Measurements from ENCODE around the gene PSTPIP2. TPM values are rescaled to one million over a fixed set of nuclear protein-coding genes. Genes with fewer than 3 reads are reported as not detected.
"Not testable (repeated sequence)": the region's sequence is repeated elsewhere in the genome, so short reads cannot be mapped to it uniquely, and the experiment has no call there.

The PSTPIP2 gene
- polyA plus RNA-seq, 4 donors = 2.0 to 13.3 (median 4.2) TPM

DNA sequence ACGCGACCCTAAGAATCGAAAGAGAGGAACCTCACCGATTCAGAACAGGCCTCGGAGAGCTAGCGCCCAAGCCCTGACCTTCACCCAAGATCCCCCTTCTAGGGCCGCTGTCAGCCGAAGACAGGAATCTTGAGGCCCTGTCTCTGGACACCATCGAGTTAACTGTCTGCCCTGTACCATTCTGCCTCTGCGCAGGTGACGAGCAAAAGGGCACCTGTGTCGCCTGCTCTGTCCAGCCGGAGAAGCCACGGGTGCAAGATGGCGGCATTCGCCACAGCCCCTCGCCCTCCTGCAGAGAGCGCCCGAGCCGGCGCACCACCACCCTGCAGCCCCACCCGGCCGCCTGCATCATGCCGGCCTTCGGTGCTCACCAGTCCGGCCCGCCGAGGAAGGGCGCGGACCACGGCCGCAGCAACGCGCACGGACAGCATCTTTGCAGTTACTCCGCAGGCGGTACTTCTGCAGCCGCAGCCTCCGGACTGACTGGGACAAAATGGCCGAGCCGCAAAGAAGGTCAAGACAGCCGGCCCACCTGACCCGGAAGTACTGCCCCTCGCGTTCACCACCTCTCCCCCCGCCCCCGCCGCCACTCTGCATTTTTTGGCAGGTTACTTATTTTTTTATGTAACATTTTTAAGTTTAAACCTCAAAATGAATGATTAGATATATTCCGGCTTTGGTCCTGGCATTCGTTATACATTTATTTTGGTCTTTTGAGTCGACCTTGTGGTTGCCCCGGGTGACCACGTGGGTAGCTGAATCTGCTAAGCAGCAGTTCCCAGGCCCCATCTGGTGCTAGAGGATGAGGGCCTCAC is 25.9 kb upstream of the PSTPIP2 start, which contains the start of gene ATP5F1A:
ATP5F1A (minus strand) TSS at position 496 of the 815 bp plus-strand sequence; CDS start at position 431, 65 bp downstream.
- FAIRE-seq = no peak
- Histone ChIP-seq H3K27ac (ENCODE audit: low read depth in 1 of 3, low read length in 2 of 3) (peak within 1 kb of the TSS; percentile 86 to 98 (median 95)), H3K9me3 (ENCODE audit: control insufficient read depth in 2 of 2, insufficient read depth in 1 of 2, low read depth in 1 of 2, low read length in 1 of 2) (no peaks in the 10 kb centered on the region), H3K4me3 (ENCODE audit: low read depth in 1 of 3, low read length in 3 of 3) (peak within 1 kb of the TSS; percentile 91 to 96 (median 93)), H3K4me1 (ENCODE audit: control insufficient read depth in 3 of 3, insufficient read depth in 2 of 3, low read depth in 1 of 3, low read length in 2 of 3) (peaks cover 0 to 6% (median 6%) of the 10 kb centered on the region in 3 donors), H3K36me3 (ENCODE audit: control insufficient read depth in 3 of 3, insufficient read depth in 2 of 3, low read depth in 1 of 3, low read length in 3 of 3) (peaks cover 0 to 25% (median 0%) of the 10 kb centered on the region in 3 donors), H3K27me3 (ENCODE audit: control insufficient read depth in 3 of 3, insufficient read depth in 3 of 3, low read length in 3 of 3) (no peaks in the 10 kb centered on the region)
- DNase-seq = peak; percentile 88 to 95
- WGBS, 3 donors = 0% methylated on average over 44 to 53 of the region's 53 CpGs

DNA sequence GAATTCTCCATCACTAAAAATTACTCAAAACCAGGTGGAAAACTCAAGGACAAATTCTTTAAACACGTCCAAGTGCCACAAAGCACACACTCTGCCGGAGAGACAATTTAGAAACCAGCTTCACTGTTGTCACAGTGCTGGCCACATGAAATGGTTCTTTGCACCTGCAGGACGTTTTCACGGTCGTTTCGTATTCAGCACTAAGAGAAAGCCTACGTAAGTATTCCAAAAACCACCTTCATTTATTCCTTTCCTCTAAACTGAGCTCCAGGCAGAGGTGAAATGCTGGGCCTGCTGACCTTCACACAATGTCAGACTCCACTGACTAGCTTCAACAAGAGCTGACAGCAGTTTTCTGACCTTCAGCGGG is 25.4 kb upstream of the PSTPIP2 start:
- peak overlapping the region; percentile 91 to 96 (median 93) for H3K4me3 ChIP-seq (ENCODE audit: low read depth in 1 of 3, low read length in 3 of 3)
- FAIRE-seq (no peak), DNase-seq (peak in 1 of 2 donors; percentile 46)
- 0% methylated on average over 8 of the region's 8 CpGs for WGBS, 3 donors
- peak overlapping the region; percentile 86 to 98 (median 95) for H3K27ac ChIP-seq (ENCODE audit: low read depth in 1 of 3, low read length in 2 of 3)
- peaks cover 0 to 6% (median 6%) of the 10 kb centered on the region in 3 donors for H3K4me1 ChIP-seq (ENCODE audit: control insufficient read depth in 3 of 3, insufficient read depth in 2 of 3, low read depth in 1 of 3, low read length in 2 of 3)
- H3K36me3 ChIP-seq (ENCODE audit: control insufficient read depth in 3 of 3, insufficient read depth in 2 of 3, low read depth in 1 of 3, low read length in 3 of 3) = peaks cover 0 to 29% (median 0%) of the 10 kb centered on the region in 3 donors
- H3K27me3 ChIP-seq (ENCODE audit: control insufficient read depth in 3 of 3, insufficient read depth in 3 of 3, low read length in 3 of 3) = no peaks in the 10 kb centered on the region
- no peaks in the 10 kb centered on the region for H3K9me3 ChIP-seq (ENCODE audit: control insufficient read depth in 2 of 2, insufficient read depth in 1 of 2, low read depth in 1 of 2, low read length in 1 of 2)

DNA sequence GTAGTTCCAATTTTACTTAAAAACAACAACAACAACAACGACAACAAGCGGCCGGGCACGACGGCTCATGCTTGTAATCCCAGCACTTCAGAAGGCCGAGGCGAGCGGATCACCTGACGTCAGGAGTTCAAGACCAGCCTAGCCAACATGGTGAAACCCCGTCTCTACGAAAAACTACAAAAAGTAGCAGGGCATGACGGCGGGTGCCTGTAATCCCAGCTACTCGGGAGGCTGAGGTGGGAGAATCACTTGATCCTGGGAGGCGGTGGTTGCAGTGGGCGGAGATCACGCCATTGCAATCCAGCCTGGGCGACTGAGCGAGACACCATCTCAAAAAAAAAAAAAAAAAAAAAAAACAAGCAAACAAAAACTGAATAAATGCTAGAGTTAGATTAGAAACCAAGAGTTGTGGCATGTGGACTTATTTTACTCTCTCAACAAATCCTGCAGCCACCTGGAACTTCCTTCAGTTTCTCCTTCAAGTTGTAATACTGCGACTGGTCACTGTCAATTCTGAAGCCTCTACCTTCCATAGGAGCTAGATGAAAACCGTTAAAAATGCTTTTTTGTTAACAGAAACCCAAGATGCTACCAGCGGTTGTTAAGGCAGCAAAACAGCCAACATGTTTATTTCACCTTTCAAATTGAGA is 24.7 kb upstream of the PSTPIP2 start:
- FAIRE-seq (no peak), DNase-seq (peak; percentile 29 to 36)
- Histone ChIP-seq H3K27me3 (ENCODE audit: control insufficient read depth in 3 of 3, insufficient read depth in 3 of 3, low read length in 3 of 3) (no peaks in the 10 kb centered on the region), H3K4me1 (ENCODE audit: control insufficient read depth in 3 of 3, insufficient read depth in 2 of 3, low read depth in 1 of 3, low read length in 2 of 3) (peaks cover 0 to 6% (median 6%) of the 10 kb centered on the region in 3 donors), H3K9me3 (ENCODE audit: control insufficient read depth in 2 of 2, insufficient read depth in 1 of 2, low read depth in 1 of 2, low read length in 1 of 2) (no peaks in the 10 kb centered on the region), H3K36me3 (ENCODE audit: control insufficient read depth in 3 of 3, insufficient read depth in 2 of 3, low read depth in 1 of 3, low read length in 3 of 3) (peaks cover 0 to 34% (median 2%) of the 10 kb centered on the region in 3 donors), H3K4me3 (ENCODE audit: low read depth in 1 of 3, low read length in 3 of 3) (peak overlapping the region; percentile 91 to 96 (median 93)), H3K27ac (ENCODE audit: low read depth in 1 of 3, low read length in 2 of 3) (peak overlapping the region; percentile 86 to 98 (median 95))
- 9 to 32% (median 9%) methylated on average over 22 of the region's 22 CpGs for WGBS, 3 donors

DNA sequence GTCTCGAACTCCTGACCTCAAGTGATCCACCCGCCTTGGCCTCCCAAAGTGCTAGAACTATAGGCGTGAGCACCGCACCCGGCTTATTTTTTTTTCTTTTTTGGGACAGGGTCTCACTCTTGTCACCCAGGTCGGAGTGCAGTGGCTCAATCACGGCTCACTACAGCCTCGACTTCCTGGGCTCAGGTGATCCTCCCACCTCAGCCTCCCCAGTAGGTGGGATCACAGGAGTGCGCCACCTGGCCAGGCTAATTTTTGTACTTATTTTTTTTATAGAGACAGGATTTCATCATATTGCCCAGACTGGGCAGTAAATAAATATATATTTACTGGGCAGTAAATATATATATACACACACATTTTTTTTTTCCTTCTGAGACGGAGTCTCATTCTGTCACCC is 23.5 kb upstream of the PSTPIP2 start:
- Histone ChIP-seq H3K4me3 (ENCODE audit: low read depth in 1 of 3, low read length in 3 of 3) (no peak overlapping the region), H3K9me3 (ENCODE audit: control insufficient read depth in 2 of 2, insufficient read depth in 1 of 2, low read depth in 1 of 2, low read length in 1 of 2) (no peaks in the 10 kb centered on the region), H3K4me1 (ENCODE audit: control insufficient read depth in 3 of 3, insufficient read depth in 2 of 3, low read depth in 1 of 3, low read length in 2 of 3) (peaks cover 0 to 6% (median 6%) of the 10 kb centered on the region in 3 donors), H3K27ac (ENCODE audit: low read depth in 1 of 3, low read length in 2 of 3) (no peak overlapping the region), H3K36me3 (ENCODE audit: control insufficient read depth in 3 of 3, insufficient read depth in 2 of 3, low read depth in 1 of 3, low read length in 3 of 3) (peaks cover 5 to 37% (median 8%) of the 10 kb centered on the region in 3 donors), H3K27me3 (ENCODE audit: control insufficient read depth in 3 of 3, insufficient read depth in 3 of 3, low read length in 3 of 3) (no peaks in the 10 kb centered on the region)
- FAIRE-seq (no peak), DNase-seq (no peak)
- 92 to 95% (median 94%) methylated on average over 10 of the region's 10 CpGs for WGBS, 3 donors

DNA sequence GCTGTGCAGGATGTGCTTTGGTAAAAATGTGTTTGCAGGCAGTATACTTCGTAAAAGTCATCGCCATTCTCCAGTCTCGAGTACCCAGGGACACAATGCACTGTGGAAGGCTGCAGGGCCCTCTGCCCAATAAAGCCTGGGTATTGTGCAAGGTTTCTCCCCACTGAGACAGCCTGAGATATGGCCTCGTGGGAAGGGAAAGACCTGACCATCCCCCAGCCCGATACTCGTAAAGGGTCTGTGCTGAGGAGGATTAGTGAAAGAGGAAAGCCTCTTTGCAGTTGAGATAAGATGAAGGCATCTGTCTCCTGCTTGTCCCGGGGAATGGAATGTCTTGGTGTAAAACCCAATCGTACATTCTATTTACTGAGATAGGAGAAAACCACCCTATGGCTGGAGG is 16.4 kb upstream of the PSTPIP2 start:
- peaks cover 32 to 59% (median 39%) of the 10 kb centered on the region in 3 donors for H3K36me3 ChIP-seq (ENCODE audit: control insufficient read depth in 3 of 3, insufficient read depth in 2 of 3, low read depth in 1 of 3, low read length in 3 of 3)
- peak in 1 of 2 donors; percentile 60 for DNase-seq

DNA sequence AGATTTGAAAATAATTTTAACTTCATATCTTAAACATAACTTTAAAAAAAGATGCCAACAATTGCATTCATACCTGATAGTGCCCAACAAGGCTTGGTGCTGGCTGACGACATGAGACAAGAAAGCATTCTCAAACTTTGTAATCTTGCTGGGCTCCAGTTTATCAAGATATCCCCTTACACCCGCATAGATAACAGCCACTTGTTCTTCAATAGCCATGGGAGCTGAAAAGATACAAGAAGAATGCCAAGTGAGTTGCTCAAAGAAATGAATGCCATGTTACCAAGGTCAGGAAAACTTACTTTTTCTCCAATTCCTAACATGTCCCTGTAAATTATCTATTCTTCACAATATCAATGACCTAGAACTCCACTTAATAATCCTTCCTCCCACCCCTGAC is 12.4 kb upstream of the PSTPIP2 start:
- FAIRE-seq (no peak), DNase-seq (no peak)
- H3K9me3 ChIP-seq (ENCODE audit: control insufficient read depth in 2 of 2, insufficient read depth in 1 of 2, low read depth in 1 of 2, low read length in 1 of 2) = peaks cover 0 to 6% of the 10 kb centered on the region in 2 donors
- 60 to 76% (median 70%) methylated on average over 2 of the region's 2 CpGs for WGBS, 3 donors
- H3K36me3 ChIP-seq (ENCODE audit: control insufficient read depth in 3 of 3, insufficient read depth in 2 of 3, low read depth in 1 of 3, low read length in 3 of 3) = peaks cover 30 to 63% (median 32%) of the 10 kb centered on the region in 3 donors
- H3K4me1 ChIP-seq (ENCODE audit: control insufficient read depth in 3 of 3, insufficient read depth in 2 of 3, low read depth in 1 of 3, low read length in 2 of 3) = peaks cover 0 to 8% (median 2%) of the 10 kb centered on the region in 3 donors
- no peaks in the 10 kb centered on the region for H3K27me3 ChIP-seq (ENCODE audit: control insufficient read depth in 3 of 3, insufficient read depth in 3 of 3, low read length in 3 of 3)
- H3K27ac ChIP-seq (ENCODE audit: low read depth in 1 of 3, low read length in 2 of 3) = no peak overlapping the region
- H3K4me3 ChIP-seq (ENCODE audit: low read depth in 1 of 3, low read length in 3 of 3) = no peak overlapping the region

More for the DNA sequence above, 16.4 kb upstream of the PSTPIP2 start:
- H3K27me3 ChIP-seq (ENCODE audit: control insufficient read depth in 3 of 3, insufficient read depth in 3 of 3, low read length in 3 of 3); FAIRE-seq; H3K4me3 ChIP-seq (ENCODE audit: low read depth in 1 of 3, low read length in 3 of 3); H3K4me1 ChIP-seq (ENCODE audit: control insufficient read depth in 3 of 3, insufficient read depth in 2 of 3, low read depth in 1 of 3, low read length in 2 of 3): not testable (repeated sequence)
- 85 to 86% (median 86%) methylated on average over 8 of the region's 8 CpGs for WGBS, 3 donors
- peak overlapping the region in 1 of 3 donors; percentile 15 for H3K27ac ChIP-seq (ENCODE audit: low read depth in 1 of 3, low read length in 2 of 3)
- H3K9me3 ChIP-seq (ENCODE audit: control insufficient read depth in 2 of 2, insufficient read depth in 1 of 2, low read depth in 1 of 2, low read length in 1 of 2) = peaks cover 0 to 11% of the 10 kb centered on the region in 2 donors

DNA sequence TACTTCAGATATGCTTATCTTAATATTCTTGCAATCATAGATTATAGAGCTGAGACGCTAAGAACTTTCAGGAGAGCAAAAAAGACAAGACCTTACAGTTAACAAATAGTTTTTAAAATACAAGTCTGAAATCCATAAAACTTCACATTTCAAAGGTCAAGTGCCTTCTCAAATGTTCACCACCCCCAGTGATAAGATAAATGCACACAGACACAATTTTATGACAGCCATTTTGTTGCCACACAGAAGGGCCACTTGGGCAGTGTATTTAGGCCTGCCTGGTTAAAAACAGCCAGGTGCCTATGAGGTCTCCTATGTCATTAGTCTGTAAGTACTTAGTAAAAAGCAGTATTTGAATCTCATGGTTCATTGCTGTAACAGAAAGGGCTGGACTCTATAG is 8.1 kb upstream of the PSTPIP2 start:
- peaks cover 12 to 43% (median 19%) of the 10 kb centered on the region in 3 donors for H3K36me3 ChIP-seq (ENCODE audit: control insufficient read depth in 3 of 3, insufficient read depth in 2 of 3, low read depth in 1 of 3, low read length in 3 of 3)
- DNase-seq = peak; percentile 34 to 71
- peaks cover 0 to 10% (median 2%) of the 10 kb centered on the region in 3 donors for H3K4me1 ChIP-seq (ENCODE audit: control insufficient read depth in 3 of 3, insufficient read depth in 2 of 3, low read depth in 1 of 3, low read length in 2 of 3)
- 16 to 65% (median 38%) methylated on average over 1 of the region's 1 CpG for WGBS, 3 donors
- no peaks in the 10 kb centered on the region for H3K9me3 ChIP-seq (ENCODE audit: control insufficient read depth in 2 of 2, insufficient read depth in 1 of 2, low read depth in 1 of 2, low read length in 1 of 2)
- peak overlapping the region in 1 of 3 donors; percentile 44 for H3K27ac ChIP-seq (ENCODE audit: low read depth in 1 of 3, low read length in 2 of 3)
- FAIRE-seq = no peak
- H3K27me3 ChIP-seq (ENCODE audit: control insufficient read depth in 3 of 3, insufficient read depth in 3 of 3, low read length in 3 of 3) = no peaks in the 10 kb centered on the region
- H3K4me3 ChIP-seq (ENCODE audit: low read depth in 1 of 3, low read length in 3 of 3) = no peak overlapping the region

DNA sequence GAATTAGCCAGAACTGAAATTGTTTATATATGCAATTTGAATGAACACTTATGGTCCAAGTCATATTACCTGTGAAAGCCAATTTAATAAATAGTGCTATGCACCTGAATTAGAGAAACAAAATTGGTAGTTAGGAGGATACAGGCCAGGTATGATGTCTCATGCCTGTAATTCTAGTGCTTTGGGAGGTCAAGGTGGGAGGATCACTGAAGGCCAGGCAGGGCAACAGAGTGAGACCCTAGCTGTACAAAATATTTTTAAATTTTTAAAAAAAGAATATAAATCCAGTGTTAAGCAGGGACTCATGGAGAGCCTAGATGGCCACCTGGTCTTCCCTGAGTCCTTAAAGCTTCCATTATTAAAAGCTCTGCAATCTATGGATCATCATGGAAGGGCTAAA is 7.3 kb upstream of the PSTPIP2 start:
- peaks cover 6 to 41% (median 17%) of the 10 kb centered on the region in 3 donors for H3K36me3 ChIP-seq (ENCODE audit: control insufficient read depth in 3 of 3, insufficient read depth in 2 of 3, low read depth in 1 of 3, low read length in 3 of 3)
- FAIRE-seq = no peak

More for the DNA sequence above, 7.3 kb upstream of the PSTPIP2 start:
- peaks cover 0 to 10% (median 2%) of the 10 kb centered on the region in 3 donors for H3K4me1 ChIP-seq (ENCODE audit: control insufficient read depth in 3 of 3, insufficient read depth in 2 of 3, low read depth in 1 of 3, low read length in 2 of 3)
- no peaks in the 10 kb centered on the region for H3K9me3 ChIP-seq (ENCODE audit: control insufficient read depth in 2 of 2, insufficient read depth in 1 of 2, low read depth in 1 of 2, low read length in 1 of 2)
- H3K27me3 ChIP-seq (ENCODE audit: control insufficient read depth in 3 of 3, insufficient read depth in 3 of 3, low read length in 3 of 3) = no peaks in the 10 kb centered on the region
- no peak overlapping the region for H3K27ac ChIP-seq (ENCODE audit: low read depth in 1 of 3, low read length in 2 of 3)
- no peak overlapping the region for H3K4me3 ChIP-seq (ENCODE audit: low read depth in 1 of 3, low read length in 3 of 3)
- no peak for DNase-seq
